Measurements from ENCODE around the gene TSC22D3. TPM values are rescaled to one million over a fixed set of nuclear protein-coding genes. Genes with fewer than 3 reads are reported as not detected.
"Not testable (repeated sequence)": the region's sequence is repeated elsewhere in the genome, so short reads cannot be mapped to it uniquely, and the experiment has no call there.

TSC22D3 gene
- total RNA-seq, result 19.1 and 23.1 TPM in 2 replicates

DNA sequence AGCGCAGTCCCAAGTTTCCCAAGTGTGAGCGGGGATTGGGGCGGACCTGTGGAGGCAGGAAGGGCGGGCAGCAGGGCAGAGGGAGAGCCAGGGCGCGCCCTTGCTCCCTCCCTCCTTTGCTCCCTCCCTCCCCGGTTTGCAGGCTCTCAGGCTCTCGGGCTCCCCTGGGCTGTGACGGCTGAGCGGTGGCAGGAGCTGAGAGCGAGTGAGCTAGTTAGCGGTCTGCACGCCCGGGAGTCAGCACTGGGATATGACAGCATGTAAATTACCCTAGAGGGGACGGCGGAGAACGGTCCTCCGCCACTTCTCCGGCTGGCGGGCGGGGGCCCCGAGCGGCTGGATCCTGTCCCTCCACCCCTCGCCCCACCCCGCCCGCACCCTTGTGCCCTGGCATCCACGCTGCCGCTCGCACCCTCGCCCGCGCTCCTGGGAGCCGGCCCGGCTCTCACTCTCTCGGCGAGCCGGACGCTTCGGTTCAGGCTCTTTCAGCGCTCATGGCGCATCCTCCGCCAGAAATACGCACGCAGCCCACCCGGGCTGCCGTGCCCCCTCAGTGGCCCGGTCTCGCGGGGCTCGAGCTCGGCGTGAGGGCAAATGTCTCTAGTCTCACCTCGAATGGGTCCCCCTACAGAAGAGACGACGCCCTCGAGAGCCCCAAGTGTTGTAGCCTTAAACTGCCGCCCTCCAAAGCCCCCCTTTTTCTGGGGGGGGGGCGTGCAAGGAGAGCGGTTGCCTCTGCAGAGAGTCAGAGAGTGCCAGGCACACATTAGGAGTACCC lies at the start of gene TSC22D3:
Gene TSC22D3, minus strand, starts transcription at position 54 of the 778 bp plus-strand sequence. CDS start 368 bp downstream, outside the sequence.
- Mint-ChIP-seq H3K27ac (no peak within 1 kb of the TSS), H3K4me3 (ENCODE audit: low read depth) (peak within 1 kb of the TSS; percentile 82)

DNA sequence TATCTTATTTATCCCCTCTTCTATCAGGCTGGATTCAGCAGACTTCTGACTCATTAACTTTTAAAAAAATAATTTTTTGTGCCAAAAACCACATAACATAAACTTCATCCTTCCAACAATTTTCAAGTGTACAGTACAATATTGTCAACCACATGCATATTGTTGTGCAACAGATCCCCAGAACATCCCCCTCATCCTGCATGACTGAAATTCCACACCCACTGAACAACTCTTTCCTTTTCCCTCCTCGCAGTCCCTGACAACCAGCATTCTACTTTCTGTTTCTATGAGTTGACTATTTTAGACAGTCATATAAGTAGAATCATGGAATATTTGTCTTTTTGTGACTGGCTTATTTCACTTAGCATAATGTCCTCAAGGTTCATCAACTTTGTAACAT lies 47.9 kb upstream of the TSC22D3 start:
- Mint-ChIP-seq H3K36me3 (ENCODE audit: low read depth) (no peaks in the 10 kb centered on the region), H3K4me3 (ENCODE audit: low read depth) (no peak overlapping the region), H3K4me1 (ENCODE audit: low read depth) (peaks cover 23% of the 10 kb centered on the region), H3K27me3 (ENCODE audit: low read depth) (peaks cover 14% of the 10 kb centered on the region), H3K9me3 (peaks cover 4% of the 10 kb centered on the region), H3K27ac (no peak overlapping the region)
- DNase-seq (ENCODE audit: low spot score), result no peak
- intact Hi-C loops (cut with micrococcal nuclease), result no loop called here

More for the DNA sequence above, at the start of gene TSC22D3:
- Mint-ChIP-seq H3K9me3 (no peaks in the 10 kb centered on the region), H3K27me3 (ENCODE audit: low read depth) (peaks cover 19% of the 10 kb centered on the region), H3K4me1 (ENCODE audit: low read depth) (peaks cover 12% of the 10 kb centered on the region), H3K36me3 (ENCODE audit: low read depth) (no peaks in the 10 kb centered on the region)
- DNase-seq (ENCODE audit: low spot score), result peak; percentile 26
- intact Hi-C loops (cut with micrococcal nuclease), result loop anchor here (1.0 to 5.0 kb wide), 5 partner anchors 50 to 239 kb away; no protein-coding TSS in a partner anchor

DNA sequence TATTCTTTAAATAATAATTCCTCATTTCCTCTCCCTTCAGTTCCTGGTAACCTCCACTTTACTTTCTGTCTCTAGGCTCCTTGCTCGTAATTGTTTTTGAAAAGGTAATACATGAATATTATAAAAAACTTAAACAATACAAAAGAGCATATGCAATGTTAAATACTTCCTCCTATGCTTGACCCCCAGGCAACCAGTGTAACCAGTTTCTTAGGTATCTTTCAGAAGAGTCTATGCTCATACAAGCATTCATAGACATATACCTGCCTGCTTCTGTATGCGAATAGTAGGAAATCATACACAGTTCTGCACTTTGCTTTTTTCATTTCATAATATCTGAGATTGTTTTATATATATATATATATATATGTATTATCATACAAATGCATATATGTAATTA lies 47.5 kb upstream of the TSC22D3 start:
- no peak for DNase-seq (ENCODE audit: low spot score)
- peaks cover 14% of the 10 kb centered on the region for H3K27me3 Mint-ChIP-seq (ENCODE audit: low read depth)
- intact Hi-C loops (cut with micrococcal nuclease), result no loop called here
- H3K4me1 Mint-ChIP-seq (ENCODE audit: low read depth), result peaks cover 23% of the 10 kb centered on the region
- H3K27ac Mint-ChIP-seq, result no peak overlapping the region
- H3K4me3 Mint-ChIP-seq (ENCODE audit: low read depth), result no peak overlapping the region
- H3K36me3 Mint-ChIP-seq (ENCODE audit: low read depth), result no peaks in the 10 kb centered on the region
- peaks cover 4% of the 10 kb centered on the region for H3K9me3 Mint-ChIP-seq

DNA sequence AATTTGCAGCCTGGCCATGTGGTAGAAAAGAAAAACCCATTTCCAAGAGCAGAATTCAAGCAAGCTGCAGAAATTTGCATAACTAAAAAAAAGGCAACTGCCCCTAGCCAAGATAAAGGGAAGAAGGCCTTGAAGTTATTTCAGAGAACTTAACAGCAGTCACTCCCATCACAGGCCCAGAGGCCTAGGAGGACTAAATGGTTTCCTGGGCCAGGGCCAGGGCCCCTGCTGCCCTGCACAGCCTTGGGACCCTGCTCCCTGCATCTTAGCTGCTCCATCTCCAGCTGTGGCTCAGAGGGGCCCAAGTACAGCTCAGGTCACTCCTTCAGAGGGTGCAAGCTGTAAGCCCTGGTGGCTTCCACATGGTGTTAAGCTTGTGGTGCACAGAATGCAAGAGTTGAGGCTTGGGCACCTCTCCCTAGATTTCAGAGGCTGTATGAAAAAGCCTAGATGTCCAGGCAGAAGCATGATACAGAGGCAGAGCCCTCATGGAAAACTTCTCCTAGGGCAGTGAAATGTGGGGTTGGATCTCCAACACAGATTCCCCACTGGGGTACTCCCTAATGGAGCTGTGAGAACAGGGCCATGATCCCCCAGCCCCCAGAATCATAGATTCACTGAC lies 43.4 kb upstream of the TSC22D3 start:
- peaks cover 4% of the 10 kb centered on the region for H3K4me1 Mint-ChIP-seq (ENCODE audit: low read depth)
- H3K4me3 Mint-ChIP-seq (ENCODE audit: low read depth), result no peak overlapping the region
- intact Hi-C loops (cut with micrococcal nuclease), result no loop called here
- peaks cover 3% of the 10 kb centered on the region for H3K27me3 Mint-ChIP-seq (ENCODE audit: low read depth)
- DNase-seq (ENCODE audit: low spot score), result no peak
- H3K36me3 Mint-ChIP-seq (ENCODE audit: low read depth), result no peaks in the 10 kb centered on the region
- H3K9me3 Mint-ChIP-seq, result peaks cover 4% of the 10 kb centered on the region
- no peak overlapping the region for H3K27ac Mint-ChIP-seq

DNA sequence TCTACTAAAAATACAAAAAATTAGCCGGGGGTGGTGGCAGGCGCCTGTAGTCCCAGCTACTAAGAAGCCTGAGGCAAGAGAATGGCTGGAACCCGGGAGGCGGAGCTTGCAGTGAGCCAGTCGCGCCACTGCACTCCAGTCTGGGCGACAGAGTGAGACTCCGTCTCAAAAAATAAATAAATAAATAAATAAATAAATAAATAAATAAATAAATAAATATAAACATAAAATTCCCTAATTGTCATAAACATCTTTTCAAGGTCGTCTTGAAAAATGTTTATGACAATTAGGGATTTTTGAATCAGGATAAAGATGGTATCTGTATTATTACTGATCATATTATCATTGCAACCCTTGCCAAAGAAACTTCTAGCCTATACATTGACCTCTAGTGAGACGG lies 34.5 kb upstream of the TSC22D3 start:
- H3K36me3 Mint-ChIP-seq (ENCODE audit: low read depth); DNase-seq (ENCODE audit: low spot score); intact Hi-C loops (cut with micrococcal nuclease); H3K27ac Mint-ChIP-seq; H3K9me3 Mint-ChIP-seq; H3K4me3 Mint-ChIP-seq (ENCODE audit: low read depth); H3K4me1 Mint-ChIP-seq (ENCODE audit: low read depth); H3K27me3 Mint-ChIP-seq (ENCODE audit: low read depth): not testable (repeated sequence)

DNA sequence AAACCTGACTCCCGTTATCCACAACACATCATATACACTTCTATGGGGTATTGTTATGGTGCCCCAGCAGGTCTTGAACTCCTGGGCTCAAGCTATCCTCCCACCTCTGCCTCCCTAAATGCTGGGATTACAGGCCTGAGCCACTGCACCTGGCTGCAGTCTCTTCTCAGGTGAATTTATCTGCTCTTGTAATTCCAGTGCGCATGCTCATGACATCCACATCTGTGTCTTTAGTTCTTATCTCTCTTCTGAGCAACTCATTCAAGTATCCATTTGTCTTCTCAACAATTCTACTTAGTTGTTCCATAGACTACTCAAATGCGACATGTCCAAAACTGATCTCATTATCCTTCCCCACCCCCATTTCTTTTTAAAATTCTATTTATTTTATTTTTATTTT lies 29.6 kb upstream of the TSC22D3 start:
- no peak overlapping the region for H3K27ac Mint-ChIP-seq
- no peaks in the 10 kb centered on the region for H3K4me1 Mint-ChIP-seq (ENCODE audit: low read depth)
- H3K36me3 Mint-ChIP-seq (ENCODE audit: low read depth), result no peaks in the 10 kb centered on the region
- intact Hi-C loops (cut with micrococcal nuclease), result no loop called here
- no peak overlapping the region for H3K4me3 Mint-ChIP-seq (ENCODE audit: low read depth)
- H3K27me3 Mint-ChIP-seq (ENCODE audit: low read depth), result no peaks in the 10 kb centered on the region
- no peaks in the 10 kb centered on the region for H3K9me3 Mint-ChIP-seq
- DNase-seq (ENCODE audit: low spot score), result no peak

DNA sequence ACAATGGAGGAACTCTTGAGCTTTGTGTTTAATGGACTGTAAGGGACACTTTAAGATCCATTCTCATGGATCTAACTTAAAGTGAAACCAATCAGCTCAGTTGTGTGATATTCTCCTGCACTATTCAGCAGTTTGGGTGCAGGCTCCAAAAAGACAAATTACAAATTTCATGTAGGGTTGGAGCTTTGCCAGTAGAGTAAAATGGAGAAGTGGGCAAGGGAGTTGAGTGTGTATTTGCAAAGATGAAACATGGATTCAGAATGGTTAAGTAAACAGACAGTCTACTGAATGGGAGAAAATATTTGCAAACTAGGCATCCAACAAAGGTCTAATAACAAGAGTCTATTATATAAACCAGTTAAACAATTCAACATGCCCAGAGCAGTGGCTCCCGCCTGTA lies 28.8 kb upstream of the TSC22D3 start:
- DNase-seq (ENCODE audit: low spot score), result no peak
- H3K4me3 Mint-ChIP-seq (ENCODE audit: low read depth), result no peak overlapping the region
- H3K4me1 Mint-ChIP-seq (ENCODE audit: low read depth), result no peaks in the 10 kb centered on the region
- intact Hi-C loops (cut with micrococcal nuclease), result no loop called here
- H3K36me3 Mint-ChIP-seq (ENCODE audit: low read depth), result no peaks in the 10 kb centered on the region
- no peaks in the 10 kb centered on the region for H3K9me3 Mint-ChIP-seq
- H3K27me3 Mint-ChIP-seq (ENCODE audit: low read depth), result peaks cover 3% of the 10 kb centered on the region
- H3K27ac Mint-ChIP-seq, result no peak overlapping the region

DNA sequence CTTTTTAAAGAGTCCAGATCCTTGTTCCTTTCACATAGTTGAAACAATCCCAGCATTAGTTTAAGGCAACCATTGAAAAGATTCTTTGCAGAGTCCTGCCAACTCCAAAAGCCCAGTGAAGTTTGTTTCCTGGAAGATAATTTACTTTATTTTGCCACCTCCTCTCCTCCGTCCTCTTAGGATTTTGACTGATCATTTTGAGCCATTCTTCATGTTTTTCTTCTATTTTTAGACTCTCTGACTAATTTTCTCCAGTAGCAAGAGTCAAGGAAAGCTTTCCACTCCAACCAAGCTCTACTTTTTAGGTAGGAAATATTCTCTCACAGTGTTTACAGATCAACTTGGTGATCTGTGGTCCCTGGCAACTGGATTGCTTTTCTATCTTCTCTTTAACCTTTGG lies 12.2 kb upstream of the TSC22D3 start:
- Mint-ChIP-seq H3K36me3 (ENCODE audit: low read depth) (no peaks in the 10 kb centered on the region), H3K27me3 (ENCODE audit: low read depth) (peaks cover 13% of the 10 kb centered on the region), H3K27ac (no peak overlapping the region), H3K9me3 (no peaks in the 10 kb centered on the region), H3K4me3 (ENCODE audit: low read depth) (no peak overlapping the region), H3K4me1 (ENCODE audit: low read depth) (no peaks in the 10 kb centered on the region)
- intact Hi-C loops (cut with micrococcal nuclease), result no loop called here
- DNase-seq (ENCODE audit: low spot score), result no peak

DNA sequence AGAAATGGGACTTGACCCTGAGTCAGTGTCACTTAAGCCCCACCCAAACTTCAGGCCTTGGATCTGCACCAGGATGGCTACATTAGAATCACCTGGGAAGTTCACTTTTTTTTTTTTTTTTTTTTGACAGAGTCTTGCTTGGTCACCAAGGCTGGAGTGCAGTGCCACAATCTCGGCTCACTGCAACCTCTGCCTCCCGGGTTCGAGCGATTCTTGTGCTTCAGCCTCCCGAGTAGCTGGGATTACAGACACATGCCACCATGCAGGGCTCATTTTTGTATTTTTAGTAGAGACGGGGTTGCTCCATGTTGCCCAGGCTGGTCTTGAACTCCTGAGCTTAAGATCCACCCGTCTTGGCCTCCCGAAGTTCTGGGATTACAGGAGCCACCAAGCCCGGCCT lies 4.9 kb upstream of the TSC22D3 start:
- peaks cover 12% of the 10 kb centered on the region for H3K4me1 Mint-ChIP-seq (ENCODE audit: low read depth)
- no peak overlapping the region for H3K4me3 Mint-ChIP-seq (ENCODE audit: low read depth)
- H3K9me3 Mint-ChIP-seq, result no peaks in the 10 kb centered on the region
- H3K27me3 Mint-ChIP-seq (ENCODE audit: low read depth), result peaks cover 9% of the 10 kb centered on the region
- no peak for DNase-seq (ENCODE audit: low spot score)
- intact Hi-C loops (cut with micrococcal nuclease), result no loop called here
- H3K36me3 Mint-ChIP-seq (ENCODE audit: low read depth), result no peaks in the 10 kb centered on the region
- no peak overlapping the region for H3K27ac Mint-ChIP-seq

DNA sequence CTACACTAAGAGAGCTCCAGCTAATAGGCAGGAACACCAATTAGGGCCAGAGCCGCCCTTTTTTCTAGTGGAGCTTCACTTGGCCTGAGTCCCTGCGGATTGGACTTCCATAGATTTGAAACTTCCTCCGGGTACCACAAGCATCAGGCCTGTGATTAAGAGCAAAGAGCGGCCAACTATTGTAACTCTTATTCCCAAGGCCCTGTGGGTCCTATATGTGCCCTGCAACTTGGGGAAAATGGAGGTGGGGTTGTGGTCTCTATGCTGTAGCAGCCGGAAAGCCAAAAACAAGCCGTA lies 1.9 kb upstream of the TSC22D3 start, which contains the start of gene NCBP2L:
Gene NCBP2L, plus strand, starts transcription at position 198 of the 297 bp plus-strand sequence. CDS start 16,488 bp downstream, outside the sequence.
- intact Hi-C loops (cut with micrococcal nuclease), result loop anchor here (1.0 to 5.0 kb wide), 6 partner anchors 61 to 240 kb away; no protein-coding TSS in a partner anchor
- Mint-ChIP-seq H3K36me3 (ENCODE audit: low read depth) (no peaks in the 10 kb centered on the region), H3K4me3 (ENCODE audit: low read depth) (peak within 1 kb of the TSS; percentile 82), H3K4me1 (ENCODE audit: low read depth) (peaks cover 12% of the 10 kb centered on the region), H3K27me3 (ENCODE audit: low read depth) (peaks cover 19% of the 10 kb centered on the region), H3K27ac (peak within 1 kb of the TSS; percentile 9), H3K9me3 (no peaks in the 10 kb centered on the region)
- DNase-seq (ENCODE audit: low spot score), result no peak

DNA sequence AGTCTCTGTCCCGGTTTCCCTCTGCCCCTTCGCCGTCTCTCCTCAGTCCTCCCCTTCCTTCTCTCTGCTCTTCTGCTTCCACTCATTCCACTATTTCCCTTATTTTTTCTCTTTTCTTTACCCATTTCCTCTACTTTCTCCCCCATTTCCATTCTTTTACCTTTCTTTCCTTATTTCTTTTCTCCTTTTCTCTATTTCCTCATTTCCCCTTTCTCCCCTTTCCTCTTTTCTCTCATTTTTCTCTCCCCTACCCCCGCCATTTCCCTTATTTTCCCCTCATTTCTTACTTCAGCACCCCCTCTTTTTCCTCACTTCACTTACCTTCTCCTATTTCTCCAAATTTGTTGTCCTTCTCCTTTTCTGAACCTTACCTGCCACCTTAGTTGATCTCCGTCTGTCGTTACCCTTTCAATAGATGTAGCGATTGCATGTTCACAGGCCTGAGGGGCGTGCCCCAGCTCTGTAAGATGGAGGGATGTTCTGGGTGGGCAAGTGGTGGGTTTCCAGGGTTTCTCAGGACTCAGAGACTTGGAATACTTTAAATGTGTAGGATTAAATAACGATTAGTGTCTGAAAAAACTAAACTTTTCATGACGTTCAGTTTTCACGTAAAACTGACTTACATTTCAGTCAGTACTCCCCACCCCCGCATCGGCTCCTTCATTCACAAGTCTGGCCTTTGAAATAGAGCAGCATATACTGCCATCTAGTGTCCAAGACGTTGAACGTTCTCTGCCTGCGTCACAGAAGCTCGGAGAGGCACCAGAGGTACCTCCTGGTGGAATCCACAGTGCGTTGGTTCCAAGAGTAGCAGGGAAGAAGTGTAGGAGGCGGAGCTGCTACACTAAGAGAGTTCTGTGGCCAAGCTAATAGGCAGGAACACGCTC lies 1.3 kb upstream of the TSC22D3 start:
- H3K36me3 Mint-ChIP-seq (ENCODE audit: low read depth), result no peaks in the 10 kb centered on the region
- intact Hi-C loops (cut with micrococcal nuclease), result loop anchor here (1.0 to 5.0 kb wide), 6 partner anchors 60 to 240 kb away; no protein-coding TSS in a partner anchor
- H3K9me3 Mint-ChIP-seq, result no peaks in the 10 kb centered on the region
- H3K4me3 Mint-ChIP-seq (ENCODE audit: low read depth), result peak overlapping the region; percentile 82
- H3K27me3 Mint-ChIP-seq (ENCODE audit: low read depth), result peaks cover 19% of the 10 kb centered on the region
- DNase-seq (ENCODE audit: low spot score), result peak; percentile 58
- peak overlapping the region; percentile 9 for H3K27ac Mint-ChIP-seq
- peaks cover 12% of the 10 kb centered on the region for H3K4me1 Mint-ChIP-seq (ENCODE audit: low read depth)

DNA sequence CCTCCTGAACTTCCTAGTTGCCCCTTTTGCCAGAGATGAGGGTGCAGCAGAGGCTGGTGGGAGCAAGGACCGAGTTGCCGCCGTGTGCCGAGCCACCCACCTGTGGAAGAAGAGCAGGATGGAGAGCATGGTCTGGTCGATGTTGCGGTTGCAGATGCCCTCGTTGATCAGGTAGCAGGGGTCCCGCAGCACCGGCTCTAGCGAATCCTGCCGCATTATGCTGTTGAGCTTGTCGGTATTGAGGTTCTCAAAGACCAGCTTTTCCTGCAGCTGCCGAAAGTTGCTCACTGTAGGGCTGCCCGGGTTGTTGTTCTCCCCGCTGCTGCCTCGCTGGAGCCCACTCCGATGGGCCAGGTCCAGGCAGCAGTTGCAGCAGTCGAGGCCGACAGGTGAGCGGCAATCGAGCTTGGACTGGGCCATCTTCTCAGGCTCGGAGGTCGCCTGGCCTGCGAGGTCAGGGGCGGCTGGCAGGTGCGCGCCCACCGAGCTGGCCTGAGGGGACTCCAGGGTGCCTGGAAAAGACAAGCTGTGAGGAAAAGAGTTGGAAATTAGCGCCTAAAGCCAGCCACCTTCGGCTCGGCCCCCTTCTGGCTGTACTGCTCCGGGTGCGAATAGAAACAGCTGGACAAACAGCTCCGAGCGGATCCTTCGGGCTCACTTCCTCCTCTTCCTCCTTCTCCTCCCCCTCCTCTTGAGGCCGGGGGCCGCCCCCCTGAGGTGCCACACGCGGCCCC lies 420 bp downstream of the TSC22D3 start:
- DNase-seq (ENCODE audit: low spot score), result no peak
- Mint-ChIP-seq H3K9me3 (no peaks in the 10 kb centered on the region), H3K4me3 (ENCODE audit: low read depth) (peak overlapping the region; percentile 51), H3K27me3 (ENCODE audit: low read depth) (peaks cover 20% of the 10 kb centered on the region), H3K27ac (no peak overlapping the region), H3K36me3 (ENCODE audit: low read depth) (no peaks in the 10 kb centered on the region), H3K4me1 (ENCODE audit: low read depth) (peaks cover 12% of the 10 kb centered on the region)
- intact Hi-C loops (cut with micrococcal nuclease), result loop anchor here (1.0 to 5.0 kb wide), 3 partner anchors 51 to 238 kb away; no protein-coding TSS in a partner anchor
